ENCODE data around the gene DICER1. TPM values are rescaled to one million over a fixed set of nuclear protein-coding genes. Genes with fewer than 3 reads are reported as not detected.

The DICER1 gene
- total RNA-seq, 2 donors from 2014 or later, result 52.4 to 52.5 TPM

DNA sequence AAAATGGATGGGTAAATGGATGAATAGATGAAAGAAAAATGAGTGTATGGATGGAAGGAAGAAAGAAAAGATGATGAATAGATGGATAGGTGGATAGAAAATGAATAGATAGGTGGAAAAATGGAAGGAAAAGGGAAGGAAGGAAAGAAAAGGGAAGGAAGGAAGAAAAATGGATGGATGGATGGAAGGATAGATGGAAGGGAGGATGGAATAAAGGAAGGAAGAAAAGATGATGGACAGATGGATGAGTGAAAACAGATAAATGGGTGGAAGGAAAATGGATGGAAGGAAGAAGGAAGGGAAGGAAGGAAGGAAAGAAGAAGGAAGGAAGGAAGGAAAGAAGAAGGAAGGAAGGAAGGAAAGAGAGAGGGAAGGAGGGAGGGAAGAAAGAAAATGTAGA, 107.4 kb downstream of the DICER1 start:
- intact Hi-C loops (cut with DNase I), result no loop called here
- no peak for DNase-seq (ENCODE audit: low spot score)

- DNase-seq (ENCODE audit: low spot score), result no peak
- intact Hi-C loops (cut with DNase I), result no loop called here
Measured at GRCh38 chr14:95048771-95049312, 108.5 kb downstream of the DICER1 start.

GRCh38 chr14:95047754-95048153, 109.6 kb downstream of the DICER1 start:
- intact Hi-C loops (cut with DNase I), result no loop called here
- DNase-seq (ENCODE audit: low spot score), result no peak

DNA sequence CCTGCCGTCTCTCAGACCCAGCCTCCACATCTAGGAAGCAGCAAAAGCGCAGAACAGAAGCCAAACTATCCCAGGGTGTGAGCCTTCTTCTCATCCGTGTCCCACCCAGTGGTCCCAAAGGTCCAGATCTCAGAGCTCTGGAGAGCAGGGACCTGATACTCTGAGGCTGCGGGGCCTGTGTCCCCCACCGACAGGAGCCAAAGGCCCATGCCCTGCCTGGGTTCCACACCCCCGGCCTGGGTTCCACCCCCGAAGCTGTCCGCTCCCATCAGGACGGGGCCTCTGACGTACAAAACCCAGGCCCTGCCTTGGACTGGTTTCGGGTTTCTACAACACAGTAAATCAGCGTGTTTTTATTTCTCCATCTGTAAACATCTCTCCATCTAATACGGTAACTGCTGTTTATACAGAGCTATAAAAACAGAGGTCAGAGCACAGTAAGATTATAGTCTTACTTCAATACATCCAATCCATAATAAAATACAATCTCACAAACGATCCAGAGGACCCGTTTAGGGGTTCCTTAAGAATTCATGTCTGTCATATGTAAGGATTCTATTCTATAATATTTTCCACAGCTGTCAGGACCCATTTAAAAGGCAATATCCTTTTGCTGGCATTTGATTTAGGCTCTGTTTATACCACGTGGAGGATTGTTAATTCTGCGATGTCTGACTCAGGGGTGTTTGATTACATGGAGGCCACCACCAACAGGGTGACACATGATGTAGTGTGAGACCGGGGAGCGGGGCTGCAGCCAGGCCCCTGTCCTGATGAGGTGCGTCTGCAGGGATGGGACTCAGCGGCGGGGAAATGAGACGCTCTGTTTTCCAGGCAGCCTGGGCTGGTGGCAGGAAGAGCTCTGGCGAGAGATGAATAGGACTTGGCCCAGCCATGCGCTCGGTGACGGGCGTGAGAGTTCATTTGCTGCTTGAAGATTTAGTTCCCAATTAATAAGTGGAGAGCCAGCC, 110.3 kb downstream of the DICER1 start:
- intact Hi-C loops (cut with DNase I), result no loop called here
- DNase-seq (ENCODE audit: low spot score), result no peak

- intact Hi-C loops (cut with DNase I), result no loop called here
- no peak for DNase-seq (ENCODE audit: low spot score)
Measured at GRCh38 chr14:95045836-95046430, 111.4 kb downstream of the DICER1 start.

DNA sequence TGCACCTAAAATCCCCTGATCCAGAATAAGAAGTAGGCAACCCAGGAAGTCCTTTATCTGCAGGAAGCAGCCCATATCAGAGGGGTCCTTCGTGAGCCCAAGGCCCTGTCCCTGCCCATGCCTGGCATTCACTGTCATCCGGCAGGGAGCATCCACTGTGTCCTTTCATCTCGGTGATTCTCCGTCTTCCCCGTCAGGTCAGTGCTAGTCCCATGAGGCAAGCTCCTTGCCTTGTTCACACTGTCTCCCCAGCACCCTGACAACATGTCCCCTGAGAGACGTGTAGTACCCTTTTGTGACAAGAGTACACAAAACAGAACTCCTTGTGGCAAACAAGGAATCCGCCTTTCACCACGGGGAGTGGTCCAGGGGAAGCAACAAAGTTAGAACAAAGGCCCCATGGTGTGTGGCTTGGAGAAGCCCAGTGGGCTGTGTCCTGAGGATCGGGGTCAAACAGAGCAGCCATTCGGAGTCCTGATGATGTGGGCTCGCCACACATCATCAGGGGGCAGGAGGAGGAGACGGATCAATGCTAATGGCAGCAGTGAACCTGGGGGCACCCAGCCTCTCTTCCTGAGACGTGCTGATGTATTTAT, 112.1 kb downstream of the DICER1 start:
- intact Hi-C loops (cut with DNase I), result no loop called here
- DNase-seq (ENCODE audit: low spot score), result no peak

DNA sequence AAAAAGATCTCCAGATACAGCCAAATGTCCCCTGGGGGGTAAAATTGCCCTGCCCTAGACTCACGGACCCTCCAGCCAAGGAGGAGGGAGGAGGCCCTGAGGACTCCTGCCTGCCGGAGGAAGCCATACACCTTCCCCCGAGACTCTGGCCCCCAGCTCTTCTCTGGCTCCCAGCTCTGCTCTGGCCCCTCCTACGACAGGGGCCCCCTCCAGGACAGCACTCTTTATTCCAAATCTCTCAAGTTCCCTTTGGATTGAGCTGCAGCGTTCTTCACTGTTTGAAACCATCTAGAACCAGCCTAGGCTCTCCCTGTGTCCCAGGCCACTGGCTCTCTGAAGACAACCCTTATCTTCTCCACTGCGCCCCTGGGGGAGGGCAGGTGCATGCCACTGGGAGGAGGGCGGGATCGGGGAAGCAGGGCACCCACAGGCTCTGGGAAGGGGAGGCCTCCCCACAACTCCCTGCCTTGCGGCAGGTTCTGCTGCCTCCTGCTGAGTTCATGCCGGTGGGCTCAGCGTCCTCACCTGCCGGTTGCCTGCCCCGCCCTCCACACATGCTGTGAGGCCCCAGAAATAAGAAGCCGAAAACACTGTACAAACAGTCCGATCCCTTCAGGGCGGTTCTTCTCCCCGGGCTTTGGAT, 112.7 kb downstream of the DICER1 start:
- DNase-seq (ENCODE audit: low spot score), result no peak
- intact Hi-C loops (cut with DNase I), result no loop called here

- intact Hi-C loops (cut with DNase I), result no loop called here
- no peak for DNase-seq (ENCODE audit: low spot score)
Measured at GRCh38 chr14:95043732-95044462, 113.4 kb downstream of the DICER1 start.

DNA sequence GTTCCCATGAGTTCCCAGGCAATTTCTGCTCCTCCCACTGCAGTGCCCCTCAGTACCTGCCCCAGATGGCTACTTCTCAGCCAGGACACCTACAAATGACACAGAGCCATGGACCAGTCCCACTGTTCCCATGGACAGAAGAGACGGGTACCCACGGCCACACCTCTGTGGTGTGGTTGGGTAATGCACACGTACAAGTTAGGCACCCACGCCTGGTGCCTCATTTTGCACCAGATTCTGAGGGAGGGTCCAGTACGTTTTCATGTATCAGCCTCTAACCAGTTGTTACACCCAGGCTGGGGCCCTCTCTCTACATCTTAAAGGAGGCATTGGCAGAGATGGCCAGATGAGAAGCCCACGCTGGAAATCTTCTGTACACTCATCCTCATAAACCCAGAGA, 114.0 kb downstream of the DICER1 start:
- intact Hi-C loops (cut with DNase I), result no loop called here
- no peak for DNase-seq (ENCODE audit: low spot score)

- intact Hi-C loops (cut with DNase I), result no loop called here
Measured at GRCh38 chr14:95041477-95042020, 115.8 kb downstream of the DICER1 start.

GRCh38 chr14:95040708-95041476, 116.4 kb downstream of the DICER1 start:
- no peak for DNase-seq (ENCODE audit: low spot score)
- intact Hi-C loops (cut with DNase I), result no loop called here

More at GRCh38 chr14:95041477-95042020, 115.8 kb downstream of the DICER1 start:
- DNase-seq (ENCODE audit: low spot score), result no peak

DNA sequence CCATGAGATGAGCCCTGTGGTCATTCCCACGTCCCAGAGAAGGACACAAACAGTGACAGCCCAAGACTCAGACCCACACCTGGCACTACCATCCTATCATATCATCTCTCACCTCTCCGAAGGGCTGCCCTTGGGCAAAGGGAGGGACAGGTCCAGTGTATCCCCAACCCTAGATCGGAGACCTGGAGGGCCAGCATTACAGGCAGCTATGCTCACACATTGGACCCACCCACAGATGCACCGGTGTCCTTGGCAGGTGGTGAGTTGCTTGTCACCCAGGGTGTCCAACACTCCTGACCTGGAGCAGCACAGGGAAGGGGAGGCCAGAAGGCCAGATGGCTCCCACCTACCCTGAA, 117.4 kb downstream of the DICER1 start:
- DNase-seq (ENCODE audit: low spot score), result no peak
- intact Hi-C loops (cut with DNase I), result no loop called here

GRCh38 chr14:95039259-95039992, 117.9 kb downstream of the DICER1 start:
- intact Hi-C loops (cut with DNase I), result no loop called here
- DNase-seq (ENCODE audit: low spot score), result no peak

DNA sequence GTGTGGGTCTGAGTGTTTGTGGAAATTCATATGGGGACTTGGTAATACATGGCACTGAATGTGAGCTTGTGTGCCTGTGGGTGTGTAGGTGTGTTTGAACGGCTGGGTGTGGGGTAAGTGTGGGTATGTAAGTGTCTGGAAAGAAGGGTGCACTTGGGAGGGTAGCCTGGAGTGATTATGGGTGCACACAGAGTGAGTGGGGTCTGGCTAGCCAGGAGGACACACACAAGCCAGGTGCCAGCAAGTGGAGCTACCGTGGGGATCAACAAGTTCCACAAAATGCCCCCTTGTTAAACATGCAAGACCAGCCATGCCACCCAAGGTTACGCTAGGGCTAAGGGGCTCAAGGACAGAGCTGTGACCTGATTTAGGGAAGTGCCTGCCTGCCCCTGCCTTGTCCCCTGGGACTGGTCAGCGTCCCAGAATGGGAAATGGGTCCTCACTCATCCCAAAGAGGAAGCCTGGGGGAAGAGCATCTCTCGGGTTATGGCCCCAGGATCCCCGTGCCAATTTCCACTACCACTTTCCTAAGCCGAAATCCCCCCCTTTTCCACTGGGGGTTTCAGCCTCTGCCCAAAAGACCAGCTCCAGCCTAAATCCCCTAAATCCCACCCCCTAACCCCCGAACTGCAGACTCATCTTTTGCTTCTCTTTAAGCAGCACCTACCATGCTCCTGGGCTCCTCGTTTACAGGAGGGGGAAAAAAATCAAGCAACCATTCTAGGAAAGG, 118.6 kb downstream of the DICER1 start:
- intact Hi-C loops (cut with DNase I), result no loop called here
- no peak for DNase-seq (ENCODE audit: low spot score)

DNA sequence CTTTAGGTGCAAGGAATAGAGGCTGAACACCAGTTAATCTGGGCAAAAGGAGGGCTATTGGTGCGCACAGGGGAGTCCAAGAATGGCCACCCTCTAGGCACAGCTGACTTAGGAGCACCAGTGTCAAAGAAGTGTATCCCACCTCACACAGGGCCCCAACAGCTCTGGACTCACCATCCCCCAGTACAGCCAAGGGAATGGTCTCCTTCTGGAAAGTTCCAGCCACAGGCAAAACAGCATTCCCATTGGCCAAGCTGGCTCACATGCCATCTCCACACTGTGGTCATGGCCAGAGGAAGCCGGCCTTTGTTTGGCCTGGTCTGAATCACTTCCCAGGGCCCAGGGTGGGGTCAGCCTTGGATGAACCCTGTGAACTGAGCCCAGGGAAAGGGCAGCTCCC, 120.1 kb downstream of the DICER1 start:
- intact Hi-C loops (cut with DNase I), result no loop called here
- no peak for DNase-seq (ENCODE audit: low spot score)
